NT2/D1 (cell line): ENCODE measurements around the gene RPS6KA2.

Experiments
- SUZ12 ChIP-seq: IDR thresholded peaks from 2 replicates; pipeline ENCODE4 v1.6.1; 2011; ENCODE audit not compliant: insufficient read length, insufficient read depth; ENCODE audit errors: extremely low read depth
- YY1 ChIP-seq: IDR thresholded peaks from 2 replicates; pipeline ENCODE4 v1.6.1; 2011; ENCODE audit not compliant: insufficient read length, insufficient read depth
- ZNF274 ChIP-seq: IDR thresholded peaks from 2 replicates; pipeline ENCODE4 v1.6.1; 2011; ENCODE audit warnings: mild to moderate bottlenecking, low read depth, low read length

DNA sequence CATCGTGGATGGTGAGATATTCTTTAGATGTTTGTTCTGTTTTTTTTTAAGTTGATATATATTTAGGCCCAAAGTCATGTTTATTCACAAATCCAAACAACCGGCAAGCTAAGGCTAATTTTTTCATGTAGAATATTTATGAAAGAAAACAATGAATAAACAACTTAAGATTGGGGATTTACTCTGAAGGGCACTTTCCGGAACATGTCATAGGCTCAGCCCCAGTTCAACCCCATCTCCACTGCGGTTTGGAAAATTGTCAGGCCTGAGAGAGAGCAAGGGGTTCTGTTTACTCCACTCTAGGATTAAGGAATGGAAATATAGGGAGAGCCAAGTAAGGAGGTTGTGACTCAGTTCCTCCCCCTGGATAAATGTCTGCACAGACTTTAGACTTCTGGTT lies 18.3 kb downstream of the RPS6KA2 start:
- no peak for TF ChIP-seq YY1
- TF ChIP-seq SUZ12 = no peak
- no peak for TF ChIP-seq ZNF274
